WTC11 (cell line): ENCODE data around the gene PI4KA.
"Not testable (repeated sequence)": the region's sequence is repeated elsewhere in the genome, so short reads cannot be mapped to it uniquely, and the experiment has no call there.

Experiments used
- AFF4 ChIP-seq: sonication (generic); formaldehyde crosslinking; IDR thresholded peaks from 2 replicates; pipeline ENCODE4 v1.8.1; 2023; ENCODE audit warnings: mild to moderate bottlenecking, missing genetic modification reagents, borderline replicate concordance
- IRF1 ChIP-seq: sonication (generic); formaldehyde crosslinking; IDR thresholded peaks from 2 replicates; pipeline ENCODE4 v1.8.0; 2023; ENCODE audit warnings: missing genetic modification reagents
- TF ChIP-seq, protein P1 (sequence below): sonication (generic); formaldehyde crosslinking; IDR thresholded peaks from 2 replicates; pipeline ENCODE4 v1.8.1; 2023; ENCODE audit warnings: mild to moderate bottlenecking, moderate library complexity, missing genetic modification reagents
- TF ChIP-seq, protein P2 (sequence below): sonication (generic); formaldehyde crosslinking; IDR thresholded peaks from 2 replicates; pipeline ENCODE4 v1.8.1; 2022; ENCODE audit warnings: mild to moderate bottlenecking, moderate library complexity, missing genetic modification reagents
- TF ChIP-seq, protein P3 (sequence below): fragments of 200-600 bp; IDR thresholded peaks from 2 replicates; pipeline ENCODE4 v1.8.0; 2022; ENCODE audit warnings: antibody characterized with exemption
- TF ChIP-seq, protein P4 (sequence below): sonication (generic); formaldehyde crosslinking; IDR thresholded peaks from 2 replicates; pipeline ENCODE4 v1.8.0; 2022; ENCODE audit warnings: mild to moderate bottlenecking, missing genetic modification reagents

- TF ChIP-seq, protein P1, sequence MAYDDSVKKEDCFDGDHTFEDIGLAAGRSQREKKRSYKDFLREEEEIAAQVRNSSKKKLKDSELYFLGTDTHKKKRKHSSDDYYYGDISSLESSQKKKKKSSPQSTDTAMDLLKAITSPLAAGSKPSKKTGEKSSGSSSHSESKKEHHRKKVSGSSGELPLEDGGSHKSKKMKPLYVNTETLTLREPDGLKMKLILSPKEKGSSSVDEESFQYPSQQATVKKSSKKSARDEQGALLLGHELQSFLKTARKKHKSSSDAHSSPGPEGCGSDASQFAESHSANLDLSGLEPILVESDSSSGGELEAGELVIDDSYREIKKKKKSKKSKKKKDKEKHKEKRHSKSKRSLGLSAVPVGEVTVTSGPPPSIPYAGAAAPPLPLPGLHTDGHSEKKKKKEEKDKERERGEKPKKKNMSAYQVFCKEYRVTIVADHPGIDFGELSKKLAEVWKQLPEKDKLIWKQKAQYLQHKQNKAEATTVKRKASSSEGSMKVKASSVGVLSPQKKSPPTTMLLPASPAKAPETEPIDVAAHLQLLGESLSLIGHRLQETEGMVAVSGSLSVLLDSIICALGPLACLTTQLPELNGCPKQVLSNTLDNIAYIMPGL (CRISPR knock-in tag) = not testable (repeated sequence)
- TF ChIP-seq, protein P2, sequence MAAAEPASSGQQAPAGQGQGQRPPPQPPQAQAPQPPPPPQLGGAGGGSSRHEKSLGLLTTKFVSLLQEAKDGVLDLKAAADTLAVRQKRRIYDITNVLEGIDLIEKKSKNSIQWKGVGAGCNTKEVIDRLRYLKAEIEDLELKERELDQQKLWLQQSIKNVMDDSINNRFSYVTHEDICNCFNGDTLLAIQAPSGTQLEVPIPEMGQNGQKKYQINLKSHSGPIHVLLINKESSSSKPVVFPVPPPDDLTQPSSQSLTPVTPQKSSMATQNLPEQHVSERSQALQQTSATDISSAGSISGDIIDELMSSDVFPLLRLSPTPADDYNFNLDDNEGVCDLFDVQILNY (CRISPR knock-in tag) = not testable (repeated sequence)
- TF ChIP-seq, protein P3, sequence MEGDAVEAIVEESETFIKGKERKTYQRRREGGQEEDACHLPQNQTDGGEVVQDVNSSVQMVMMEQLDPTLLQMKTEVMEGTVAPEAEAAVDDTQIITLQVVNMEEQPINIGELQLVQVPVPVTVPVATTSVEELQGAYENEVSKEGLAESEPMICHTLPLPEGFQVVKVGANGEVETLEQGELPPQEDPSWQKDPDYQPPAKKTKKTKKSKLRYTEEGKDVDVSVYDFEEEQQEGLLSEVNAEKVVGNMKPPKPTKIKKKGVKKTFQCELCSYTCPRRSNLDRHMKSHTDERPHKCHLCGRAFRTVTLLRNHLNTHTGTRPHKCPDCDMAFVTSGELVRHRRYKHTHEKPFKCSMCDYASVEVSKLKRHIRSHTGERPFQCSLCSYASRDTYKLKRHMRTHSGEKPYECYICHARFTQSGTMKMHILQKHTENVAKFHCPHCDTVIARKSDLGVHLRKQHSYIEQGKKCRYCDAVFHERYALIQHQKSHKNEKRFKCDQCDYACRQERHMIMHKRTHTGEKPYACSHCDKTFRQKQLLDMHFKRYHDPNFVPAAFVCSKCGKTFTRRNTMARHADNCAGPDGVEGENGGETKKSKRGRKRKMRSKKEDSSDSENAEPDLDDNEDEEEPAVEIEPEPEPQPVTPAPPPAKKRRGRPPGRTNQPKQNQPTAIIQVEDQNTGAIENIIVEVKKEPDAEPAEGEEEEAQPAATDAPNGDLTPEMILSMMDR = not testable (repeated sequence)
- TF ChIP-seq, protein P4, sequence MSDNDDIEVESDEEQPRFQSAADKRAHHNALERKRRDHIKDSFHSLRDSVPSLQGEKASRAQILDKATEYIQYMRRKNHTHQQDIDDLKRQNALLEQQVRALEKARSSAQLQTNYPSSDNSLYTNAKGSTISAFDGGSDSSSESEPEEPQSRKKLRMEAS (CRISPR knock-in tag) = not testable (repeated sequence)
- TF ChIP-seq IRF1, AFF4 (CRISPR knock-in tag): not testable (repeated sequence)
Measured at GRCh38 chr22:20717981-20718380, 140.6 kb downstream of the PI4KA start.
